ENCODE data around the gene CHN1. TPM values are rescaled to one million over a fixed set of nuclear protein-coding genes. Genes with fewer than 3 reads are reported as not detected.

CHN1 gene
- polyA plus RNA-seq, 1 of the 3 experiments (the other 2 are of a cell fraction), result 31.6 TPM

GRCh38 chr2:174836995-174837390 is 168.2 kb downstream of the CHN1 start:
- H3F3A ChIP-seq (replicated peaks; ENCODE audit: insufficient read depth), result peaks cover 16% of the 10 kb centered on the region
- peaks cover 24% of the 10 kb centered on the region; the same call in 1 of the 2 replicates for H3K79me2 ChIP-seq (ENCODE audit: insufficient read depth)
- DNase-seq, result no peak
- H3K4me3 ChIP-seq (ENCODE audit: low read depth in 2 of 2, low read length in 1 of 2), result no peak overlapping the region
- peak overlapping the region; percentile 44 to 81 for H3K27ac ChIP-seq (ENCODE audit: low read depth in 2 of 2, low read length in 1 of 2)
- no peak for TF ChIP-seq USF1 (IDR thresholded peaks at IDR 0.05; ENCODE audit: borderline replicate concordance, low read depth)
- no peak for TF ChIP-seq NFIC (IDR thresholded peaks at IDR 0.05; ENCODE audit: borderline replicate concordance)
- TF ChIP-seq SMC3 (IDR thresholded peaks at IDR 0.05; ENCODE audit: low read depth, low read length), result no peak
- no peak for TF ChIP-seq YY1 (IDR thresholded peaks at IDR 0.05; ENCODE audit: low read depth)
- no peak for TF ChIP-seq PBX3 (IDR thresholded peaks at IDR 0.05)
- TF ChIP-seq EZH2phosphoT487 (IDR thresholded peaks at IDR 0.05; ENCODE audit: borderline replicate concordance, low read depth), result no peak
- no peak for TF ChIP-seq JUND (IDR thresholded peaks at IDR 0.05)
- TF ChIP-seq, protein P1, sequence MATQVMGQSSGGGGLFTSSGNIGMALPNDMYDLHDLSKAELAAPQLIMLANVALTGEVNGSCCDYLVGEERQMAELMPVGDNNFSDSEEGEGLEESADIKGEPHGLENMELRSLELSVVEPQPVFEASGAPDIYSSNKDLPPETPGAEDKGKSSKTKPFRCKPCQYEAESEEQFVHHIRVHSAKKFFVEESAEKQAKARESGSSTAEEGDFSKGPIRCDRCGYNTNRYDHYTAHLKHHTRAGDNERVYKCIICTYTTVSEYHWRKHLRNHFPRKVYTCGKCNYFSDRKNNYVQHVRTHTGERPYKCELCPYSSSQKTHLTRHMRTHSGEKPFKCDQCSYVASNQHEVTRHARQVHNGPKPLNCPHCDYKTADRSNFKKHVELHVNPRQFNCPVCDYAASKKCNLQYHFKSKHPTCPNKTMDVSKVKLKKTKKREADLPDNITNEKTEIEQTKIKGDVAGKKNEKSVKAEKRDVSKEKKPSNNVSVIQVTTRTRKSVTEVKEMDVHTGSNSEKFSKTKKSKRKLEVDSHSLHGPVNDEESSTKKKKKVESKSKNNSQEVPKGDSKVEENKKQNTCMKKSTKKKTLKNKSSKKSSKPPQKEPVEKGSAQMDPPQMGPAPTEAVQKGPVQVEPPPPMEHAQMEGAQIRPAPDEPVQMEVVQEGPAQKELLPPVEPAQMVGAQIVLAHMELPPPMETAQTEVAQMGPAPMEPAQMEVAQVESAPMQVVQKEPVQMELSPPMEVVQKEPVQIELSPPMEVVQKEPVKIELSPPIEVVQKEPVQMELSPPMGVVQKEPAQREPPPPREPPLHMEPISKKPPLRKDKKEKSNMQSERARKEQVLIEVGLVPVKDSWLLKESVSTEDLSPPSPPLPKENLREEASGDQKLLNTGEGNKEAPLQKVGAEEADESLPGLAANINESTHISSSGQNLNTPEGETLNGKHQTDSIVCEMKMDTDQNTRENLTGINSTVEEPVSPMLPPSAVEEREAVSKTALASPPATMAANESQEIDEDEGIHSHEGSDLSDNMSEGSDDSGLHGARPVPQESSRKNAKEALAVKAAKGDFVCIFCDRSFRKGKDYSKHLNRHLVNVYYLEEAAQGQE (IDR thresholded peaks at IDR 0.05; ENCODE audit: low read depth, low read length), result no peak
- no peak for TF ChIP-seq SIN3A (IDR thresholded peaks at IDR 0.05; ENCODE audit: borderline replicate concordance, low read depth, low read length)
- TF ChIP-seq RCOR1 (IDR thresholded peaks at IDR 0.05; ENCODE audit: low read length), result no peak
- no peak for TF ChIP-seq IRF3 (IDR thresholded peaks at IDR 0.05; ENCODE audit: low read depth, low read length)
- no peak for TF ChIP-seq GABPA (IDR thresholded peaks at IDR 0.05; ENCODE audit: low read depth)
- TF ChIP-seq RAD21 (IDR thresholded peaks at IDR 0.05; ENCODE audit: low read length), result no peak
- no peak for TF ChIP-seq RXRA (IDR thresholded peaks at IDR 0.05; ENCODE audit: borderline replicate concordance, low read depth)
- TF ChIP-seq TAF1 (IDR thresholded peaks at IDR 0.05; ENCODE audit: borderline replicate concordance, low read depth, low read length), result no peak
- TF ChIP-seq TCF12 (IDR thresholded peaks at IDR 0.05), result no peak
- peak overlapping the region; percentile 49 for H3K4me2 ChIP-seq
- ChIA-PET POLR2A (no interaction called here), CTCF (interaction anchor here (0.8 to 1.0 kb wide), 2 partner anchors 13 to 53 kb away, joined by 3 to 5 read pairs; no protein-coding TSS in a partner anchor)
- WGBS (ENCODE audit: low lambda C conversion rate), result 74% methylated on average over 1 of the region's 1 CpG
- H3K9me2 ChIP-seq, result no peaks in the 10 kb centered on the region
- no peak overlapping the region for H3K9ac ChIP-seq
- H4K20me1 ChIP-seq (ENCODE audit: insufficient read depth), result no peaks in the 10 kb centered on the region
- no peaks in the 10 kb centered on the region for H3K27me3 ChIP-seq (ENCODE audit: insufficient read depth)
- no peak overlapping the region for H2AFZ ChIP-seq (ENCODE audit: low read depth)
- no peaks in the 10 kb centered on the region for H3K36me3 ChIP-seq (replicated peaks in 1 of 2; ENCODE audit: control insufficient read depth in 1 of 2, insufficient read depth in 2 of 2, low read length in 1 of 2)
- no peaks in the 10 kb centered on the region for H3K9me3 ChIP-seq
- H3K4me1 ChIP-seq (ENCODE audit: control insufficient read depth in 1 of 2, insufficient read depth in 2 of 2, low read depth in 1 of 2, low read length in 1 of 2), result peaks cover 11 to 16% of the 10 kb centered on the region in 2 experiments
